SK-N-SH (cell line): ENCODE measurements around the gene AKT3.

Experiments
- EP300 ChIP-seq, 2 experiments: IDR thresholded peaks; 2 replicates each; pipeline versions ENCODE4 v1.4.0 to v1.6.1; 2012; ENCODE audit warnings: borderline replicate concordance in 1 of 2, low read depth in 1 of 2, low read length in 1 of 2
- FOXM1 ChIP-seq: IDR thresholded peaks from 2 replicates; pipeline ENCODE4 v1.4.0; 2012; ENCODE audit warnings: low read depth, mild to moderate bottlenecking
- GATA2 ChIP-seq: sonication (generic); formaldehyde crosslinking; IDR thresholded peaks from 2 replicates; pipeline ENCODE4 v1.5.0; 2020; ENCODE audit warnings: mild to moderate bottlenecking, missing genetic modification reagents
- NRF1 ChIP-seq: IDR thresholded peaks from 2 replicates; pipeline ENCODE4 v1.6.1; 2012; ENCODE audit warnings: low read depth, mild to moderate bottlenecking, low read length
- POLR2AphosphoS5 ChIP-seq: IDR thresholded peaks from 2 replicates; pipeline ENCODE4 v1.6.1; 2012; ENCODE audit warnings: low read depth, low read length
- RCOR1 ChIP-seq: fragments of 150-350 bp; IDR thresholded peaks from 2 replicates; pipeline ENCODE4 v1.6.1; 2017; ENCODE audit warnings: antibody characterized with exemption, low read length
- TAF1 ChIP-seq: IDR thresholded peaks from 2 replicates; pipeline ENCODE4 v1.6.1; 2012; ENCODE audit warnings: low read depth, mild to moderate bottlenecking, low read length, moderate library complexity, borderline replicate concordance
- TF ChIP-seq, protein P1 (sequence below): fragments of 200-600 bp; sonication (generic); IDR thresholded peaks from 2 replicates; pipeline ENCODE4 v1.6.1; 2017; ENCODE audit warnings: antibody characterized with exemption, mild to moderate bottlenecking, moderate library complexity
- TF ChIP-seq, protein P2 (sequence below): fragments of 150-350 bp; IDR thresholded peaks from 2 replicates; pipeline ENCODE4 v1.6.1; 2017; ENCODE audit warnings: antibody characterized with exemption, low read length, low read depth, borderline replicate concordance
- TF ChIP-seq, protein P3 (sequence below): IDR thresholded peaks from 2 replicates; pipeline ENCODE4 v1.6.1; 2012; ENCODE audit warnings: mild to moderate bottlenecking, low read depth, low read length, moderate library complexity

DNA sequence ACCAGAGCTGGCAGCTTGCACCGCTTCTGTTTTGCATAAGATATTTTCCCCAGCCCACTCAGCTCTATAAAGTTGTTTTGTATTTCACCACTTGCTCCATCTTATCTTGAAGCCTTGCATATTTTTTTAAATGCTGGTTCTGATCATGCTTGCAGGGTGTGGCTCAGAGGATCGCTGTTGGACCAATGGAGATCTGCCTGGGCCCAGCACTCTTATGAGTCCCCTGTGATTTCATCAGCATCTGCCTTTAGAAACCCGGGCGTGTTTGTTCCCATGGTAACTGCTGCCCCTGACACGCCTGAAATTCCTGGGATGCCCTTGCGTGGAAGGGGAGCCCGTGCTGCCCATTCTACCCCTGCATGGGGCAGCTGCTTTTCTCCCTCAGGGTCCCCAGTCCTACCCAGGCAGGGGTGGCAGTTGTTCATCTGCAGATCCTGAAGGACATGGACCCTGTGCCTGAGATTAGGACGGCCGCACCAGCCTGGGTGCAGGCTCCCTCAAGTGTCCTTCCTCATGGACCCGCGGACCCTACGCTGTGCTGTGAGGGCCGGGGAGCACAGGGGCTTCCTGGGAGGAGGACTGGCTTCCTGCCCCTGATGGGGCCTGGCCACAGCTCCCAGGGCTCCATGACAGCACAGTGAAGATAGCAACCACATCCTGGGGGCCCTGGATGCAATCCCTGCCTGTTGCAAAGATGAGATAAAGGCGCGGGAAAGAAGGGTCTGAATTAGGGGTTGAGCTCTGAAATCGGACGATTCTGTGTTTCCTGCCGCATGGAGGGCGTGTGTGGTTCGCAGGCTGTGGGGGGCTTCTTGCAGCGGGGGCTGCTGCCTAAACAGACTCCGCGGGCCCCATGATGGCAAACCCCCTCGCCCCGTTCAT is 367.7 kb downstream of the AKT3 start:
- TF ChIP-seq, protein P1, sequence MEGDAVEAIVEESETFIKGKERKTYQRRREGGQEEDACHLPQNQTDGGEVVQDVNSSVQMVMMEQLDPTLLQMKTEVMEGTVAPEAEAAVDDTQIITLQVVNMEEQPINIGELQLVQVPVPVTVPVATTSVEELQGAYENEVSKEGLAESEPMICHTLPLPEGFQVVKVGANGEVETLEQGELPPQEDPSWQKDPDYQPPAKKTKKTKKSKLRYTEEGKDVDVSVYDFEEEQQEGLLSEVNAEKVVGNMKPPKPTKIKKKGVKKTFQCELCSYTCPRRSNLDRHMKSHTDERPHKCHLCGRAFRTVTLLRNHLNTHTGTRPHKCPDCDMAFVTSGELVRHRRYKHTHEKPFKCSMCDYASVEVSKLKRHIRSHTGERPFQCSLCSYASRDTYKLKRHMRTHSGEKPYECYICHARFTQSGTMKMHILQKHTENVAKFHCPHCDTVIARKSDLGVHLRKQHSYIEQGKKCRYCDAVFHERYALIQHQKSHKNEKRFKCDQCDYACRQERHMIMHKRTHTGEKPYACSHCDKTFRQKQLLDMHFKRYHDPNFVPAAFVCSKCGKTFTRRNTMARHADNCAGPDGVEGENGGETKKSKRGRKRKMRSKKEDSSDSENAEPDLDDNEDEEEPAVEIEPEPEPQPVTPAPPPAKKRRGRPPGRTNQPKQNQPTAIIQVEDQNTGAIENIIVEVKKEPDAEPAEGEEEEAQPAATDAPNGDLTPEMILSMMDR: no peak
- TF ChIP-seq NRF1 (no peak), FOXM1 (no peak), GATA2 (CRISPR knock-in tag) (peak; percentile 44; the same call in 1 of the 2 replicates), RCOR1 (no peak), TAF1 (no peak), EP300 (IDR thresholded peaks at IDR 0.05; ENCODE audit: borderline replicate concordance in 1 of 2, low read depth in 1 of 2, low read length in 1 of 2) (no peak), POLR2AphosphoS5 (no peak)
- TF ChIP-seq, protein P2, sequence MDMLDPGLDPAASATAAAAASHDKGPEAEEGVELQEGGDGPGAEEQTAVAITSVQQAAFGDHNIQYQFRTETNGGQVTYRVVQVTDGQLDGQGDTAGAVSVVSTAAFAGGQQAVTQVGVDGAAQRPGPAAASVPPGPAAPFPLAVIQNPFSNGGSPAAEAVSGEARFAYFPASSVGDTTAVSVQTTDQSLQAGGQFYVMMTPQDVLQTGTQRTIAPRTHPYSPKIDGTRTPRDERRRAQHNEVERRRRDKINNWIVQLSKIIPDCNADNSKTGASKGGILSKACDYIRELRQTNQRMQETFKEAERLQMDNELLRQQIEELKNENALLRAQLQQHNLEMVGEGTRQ: no peak
- TF ChIP-seq, protein P3, sequence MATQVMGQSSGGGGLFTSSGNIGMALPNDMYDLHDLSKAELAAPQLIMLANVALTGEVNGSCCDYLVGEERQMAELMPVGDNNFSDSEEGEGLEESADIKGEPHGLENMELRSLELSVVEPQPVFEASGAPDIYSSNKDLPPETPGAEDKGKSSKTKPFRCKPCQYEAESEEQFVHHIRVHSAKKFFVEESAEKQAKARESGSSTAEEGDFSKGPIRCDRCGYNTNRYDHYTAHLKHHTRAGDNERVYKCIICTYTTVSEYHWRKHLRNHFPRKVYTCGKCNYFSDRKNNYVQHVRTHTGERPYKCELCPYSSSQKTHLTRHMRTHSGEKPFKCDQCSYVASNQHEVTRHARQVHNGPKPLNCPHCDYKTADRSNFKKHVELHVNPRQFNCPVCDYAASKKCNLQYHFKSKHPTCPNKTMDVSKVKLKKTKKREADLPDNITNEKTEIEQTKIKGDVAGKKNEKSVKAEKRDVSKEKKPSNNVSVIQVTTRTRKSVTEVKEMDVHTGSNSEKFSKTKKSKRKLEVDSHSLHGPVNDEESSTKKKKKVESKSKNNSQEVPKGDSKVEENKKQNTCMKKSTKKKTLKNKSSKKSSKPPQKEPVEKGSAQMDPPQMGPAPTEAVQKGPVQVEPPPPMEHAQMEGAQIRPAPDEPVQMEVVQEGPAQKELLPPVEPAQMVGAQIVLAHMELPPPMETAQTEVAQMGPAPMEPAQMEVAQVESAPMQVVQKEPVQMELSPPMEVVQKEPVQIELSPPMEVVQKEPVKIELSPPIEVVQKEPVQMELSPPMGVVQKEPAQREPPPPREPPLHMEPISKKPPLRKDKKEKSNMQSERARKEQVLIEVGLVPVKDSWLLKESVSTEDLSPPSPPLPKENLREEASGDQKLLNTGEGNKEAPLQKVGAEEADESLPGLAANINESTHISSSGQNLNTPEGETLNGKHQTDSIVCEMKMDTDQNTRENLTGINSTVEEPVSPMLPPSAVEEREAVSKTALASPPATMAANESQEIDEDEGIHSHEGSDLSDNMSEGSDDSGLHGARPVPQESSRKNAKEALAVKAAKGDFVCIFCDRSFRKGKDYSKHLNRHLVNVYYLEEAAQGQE: no peak
